Peyer's patch (tissue), 4 donors: ENCODE results near the gene SMAD9.

Experiments
- POLR2A ChIP-seq, 2 donors: fragments of 450-650 bp; IDR thresholded peaks; one replicate each; pipeline ENCODE4 v1.5.1; 2017; ENCODE audit warnings: antibody characterized with exemption in 2 of 2, mild to moderate bottlenecking in 2 of 2, moderate library complexity in 2 of 2
- TF ChIP-seq, protein P1 (sequence below), 6 experiments: fragments of 450-650 bp in 4 of 6; fragments of 200-600 bp in 2 of 6; sonication (generic) in 1 of 6; IDR thresholded peaks; one replicate each; pipeline ENCODE4 v1.5.1; 2017 to 2019; ENCODE audit warnings: antibody characterized with exemption in 6 of 6, mild to moderate bottlenecking in 3 of 6, moderate library complexity in 1 of 6

GRCh38 chr13:36883824-36884223, 36.2 kb downstream of the SMAD9 start:
- TF ChIP-seq, protein P1, sequence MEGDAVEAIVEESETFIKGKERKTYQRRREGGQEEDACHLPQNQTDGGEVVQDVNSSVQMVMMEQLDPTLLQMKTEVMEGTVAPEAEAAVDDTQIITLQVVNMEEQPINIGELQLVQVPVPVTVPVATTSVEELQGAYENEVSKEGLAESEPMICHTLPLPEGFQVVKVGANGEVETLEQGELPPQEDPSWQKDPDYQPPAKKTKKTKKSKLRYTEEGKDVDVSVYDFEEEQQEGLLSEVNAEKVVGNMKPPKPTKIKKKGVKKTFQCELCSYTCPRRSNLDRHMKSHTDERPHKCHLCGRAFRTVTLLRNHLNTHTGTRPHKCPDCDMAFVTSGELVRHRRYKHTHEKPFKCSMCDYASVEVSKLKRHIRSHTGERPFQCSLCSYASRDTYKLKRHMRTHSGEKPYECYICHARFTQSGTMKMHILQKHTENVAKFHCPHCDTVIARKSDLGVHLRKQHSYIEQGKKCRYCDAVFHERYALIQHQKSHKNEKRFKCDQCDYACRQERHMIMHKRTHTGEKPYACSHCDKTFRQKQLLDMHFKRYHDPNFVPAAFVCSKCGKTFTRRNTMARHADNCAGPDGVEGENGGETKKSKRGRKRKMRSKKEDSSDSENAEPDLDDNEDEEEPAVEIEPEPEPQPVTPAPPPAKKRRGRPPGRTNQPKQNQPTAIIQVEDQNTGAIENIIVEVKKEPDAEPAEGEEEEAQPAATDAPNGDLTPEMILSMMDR (IDR thresholded peaks at IDR 0.05) = no peak
- no peak for TF ChIP-seq POLR2A (IDR thresholded peaks at IDR 0.05)
